CD4-positive, alpha-beta memory T cell (primary cell): ENCODE results near the gene ZCRB1. TPM values are rescaled to one million over a fixed set of nuclear protein-coding genes. Genes with fewer than 3 reads are reported as not detected.

Source experiments
- CTCF ChIA-PET: fragments of 350-600 bp; sonication (Branson Sonifier 250); formaldehyde crosslinking; loops from one replicate; lab custom pipeline; 2021; ENCODE audit warnings: inconsistent platforms; ENCODE audit not compliant: partially characterized antibody; lab: Charles Lee
- POLR2A ChIA-PET: fragments of 350-600 bp; sonication (Branson Sonifier 250); formaldehyde crosslinking; loops from one replicate; lab custom pipeline; 2021; ENCODE audit not compliant: partially characterized antibody; lab: Charles Lee
- DNase-seq, 5 donors: peaks; one replicate each; pipeline versions ENCODE4 v3.0.0 to v3.0.0-alpha.2; 2020 to 2022; ENCODE audit warnings: mixed read lengths in 1 of 5
- H3K27ac ChIP-seq: one replicate; pipeline ENCODE4 v1.7.0; 2013; ENCODE audit warnings: low read depth, low read length
- H3K27me3 ChIP-seq: 2 replicates; pipeline ENCODE4 v1.7.0; 2013; ENCODE audit warnings: mild to moderate bottlenecking, low read length, moderate library complexity; ENCODE audit not compliant: insufficient read depth
- H3K36me3 ChIP-seq: 2 replicates; pipeline ENCODE4 v1.7.0; 2013; ENCODE audit warnings: mild to moderate bottlenecking, low read length, moderate library complexity; ENCODE audit not compliant: insufficient read depth
- H3K4me1 ChIP-seq: 2 replicates; pipeline ENCODE4 v1.7.0; 2013; ENCODE audit warnings: mild to moderate bottlenecking, low read length, moderate library complexity; ENCODE audit not compliant: insufficient read depth
- H3K4me3 ChIP-seq, 2 donors: one replicate each; pipeline ENCODE4 v1.7.0; 2013; ENCODE audit warnings: low read length in 2 of 2, mild to moderate bottlenecking in 1 of 2
- H3K9me3 ChIP-seq, 2 donors: one replicate each; pipeline ENCODE4 v1.7.0; 2013; ENCODE audit warnings: low read length in 2 of 2, control low read depth in 1 of 2; ENCODE audit not compliant: control insufficient read depth in 1 of 2
- H3K27ac Mint-ChIP-seq, 7 donors: one replicate each; pipeline ENCODE4 v1.8.0; 2020 to 2021; ENCODE audit warnings: mixed read lengths in 7 of 7, mild to moderate bottlenecking in 6 of 7, inconsistent platforms in 3 of 7, moderate library complexity in 3 of 7
- H3K27me3 Mint-ChIP-seq, 2 donors: one replicate each; pipeline ENCODE4 v1.8.0; 2020 to 2021; ENCODE audit warnings: mixed read lengths in 2 of 2
- H3K36me3 Mint-ChIP-seq, 2 donors: one replicate each; pipeline ENCODE4 v1.8.0; 2020 to 2021; ENCODE audit warnings: mixed read lengths in 2 of 2, inconsistent platforms in 1 of 2, mild to moderate bottlenecking in 1 of 2
- H3K4me1 Mint-ChIP-seq, 4 donors: one replicate each; pipeline ENCODE4 v1.8.0; 2020 to 2021; ENCODE audit warnings: mixed read lengths in 4 of 4, mild to moderate bottlenecking in 1 of 4
- H3K4me3 Mint-ChIP-seq, 8 donors: one replicate each; pipeline ENCODE4 v1.8.0; 2020 to 2021; ENCODE audit warnings: mixed read lengths in 8 of 8, mild to moderate bottlenecking in 7 of 8, moderate library complexity in 6 of 8, inconsistent platforms in 3 of 8
- H3K9me3 Mint-ChIP-seq, 8 donors: one replicate each; pipeline ENCODE4 v1.8.0; 2020 to 2021; ENCODE audit warnings: mixed read lengths in 8 of 8, mild to moderate bottlenecking in 5 of 8, inconsistent platforms in 3 of 8, moderate library complexity in 1 of 8
- intact Hi-C: fragments of 100-400 bp; cut with micrococcal nuclease; formaldehyde crosslinking; loops from one replicate; pipeline ENCODE4 v1.15.1; 2023
- polyA plus RNA-seq, 2 donors: library from polyadenylated mRNA; unstranded; fragments of 300-500 nt; fragmentation: Illumina TruSeq; gene quantifications; one replicate each; pipeline ENCODE4 v1.2.3, GENCODE V29; 2021
- total RNA-seq, 2 experiments: library from RNA; stranded (reverse); gene quantifications; one replicate each; pipeline ENCODE4 v1.2.3, GENCODE V29; 2021

The ZCRB1 gene
- total and polyA plus RNA-seq, 4 experiments from 2014 or later = 21.2 to 80.5 (median 37.6) TPM

DNA sequence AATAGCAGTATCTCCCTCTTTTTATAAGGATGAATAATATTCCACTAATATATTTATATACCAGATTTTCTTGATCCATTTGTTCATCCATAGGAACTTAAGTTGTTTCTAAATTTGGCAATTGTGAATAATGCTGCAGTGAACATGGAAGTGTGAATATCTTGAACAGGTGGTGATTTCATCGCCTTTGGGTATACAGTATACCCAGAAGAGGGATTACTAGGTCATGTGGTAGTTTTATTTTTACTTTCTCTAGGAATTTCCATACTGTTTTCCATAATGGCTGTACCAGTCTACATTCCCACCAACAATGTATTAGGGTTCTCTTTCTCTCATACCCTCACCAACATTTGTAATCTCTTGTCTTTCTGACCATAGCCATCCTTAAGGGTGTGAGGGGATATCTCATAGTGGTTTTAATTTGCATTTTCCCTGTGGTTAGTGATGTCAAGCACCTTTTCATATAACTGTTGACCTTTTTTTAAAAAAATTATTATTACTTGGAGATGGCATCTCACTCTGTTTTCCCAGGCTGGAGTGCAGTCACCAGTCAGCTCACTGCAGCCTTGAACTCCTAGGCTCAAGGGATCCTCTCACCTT lies 20.6 kb upstream of the ZCRB1 start:
- intact Hi-C loops = no loop called here
- no peak overlapping the region for H3K4me3 Mint-ChIP-seq
- POLR2A ChIA-PET = no interaction called here

DNA sequence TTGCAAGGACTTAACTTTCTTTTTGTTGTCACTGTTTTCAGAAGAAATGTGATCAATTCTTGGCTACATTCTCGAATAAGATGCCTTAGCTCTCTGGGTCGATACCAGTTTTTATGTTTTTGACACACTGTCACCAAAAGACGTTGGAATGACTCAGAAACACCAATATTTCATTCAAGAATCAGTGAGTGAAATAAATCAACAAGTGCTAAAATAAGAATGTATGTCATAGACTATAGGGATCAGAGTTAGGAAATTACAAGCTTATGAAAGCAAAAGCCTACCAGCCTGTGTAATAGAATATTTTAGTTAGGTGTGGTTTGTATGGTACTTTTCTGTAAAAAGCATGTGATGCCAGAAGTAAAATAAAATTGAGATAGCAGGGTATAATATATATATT lies 17.8 kb upstream of the ZCRB1 start:
- no peaks in the 10 kb centered on the region for H3K9me3 ChIP-seq
- H3K36me3 ChIP-seq = no peaks in the 10 kb centered on the region
- DNase-seq = no peak
- intact Hi-C loops = no loop called here
- ChIA-PET POLR2A (no interaction called here), CTCF (interaction anchor here (1.2 kb wide), 1 partner anchor 29 kb away, joined by 8 read pairs; no protein-coding TSS in a partner anchor)
- H3K4me3 Mint-ChIP-seq = no peak overlapping the region
- no peak overlapping the region for H3K27ac ChIP-seq
- H3K27me3 Mint-ChIP-seq = no peaks in the 10 kb centered on the region
- H3K4me1 Mint-ChIP-seq = peaks cover 31 to 51% (median 35%) of the 10 kb centered on the region in 4 donors
- H3K9me3 Mint-ChIP-seq = no peaks in the 10 kb centered on the region
- H3K4me3 ChIP-seq = no peak overlapping the region
- H3K27me3 ChIP-seq = no peaks in the 10 kb centered on the region
- peaks cover 37% of the 10 kb centered on the region for H3K4me1 ChIP-seq
- H3K36me3 Mint-ChIP-seq = peaks cover 21 to 36% of the 10 kb centered on the region in 2 donors
- H3K27ac Mint-ChIP-seq = no peak overlapping the region

More for the DNA sequence above, 20.6 kb upstream of the ZCRB1 start:
- Histone ChIP-seq H3K4me1 (peaks cover 26% of the 10 kb centered on the region), H3K27ac (no peak overlapping the region), H3K9me3 (no peaks in the 10 kb centered on the region), H3K36me3 (no peaks in the 10 kb centered on the region), H3K27me3 (no peaks in the 10 kb centered on the region), H3K4me3 (no peak overlapping the region)
- no peak for DNase-seq
- Mint-ChIP-seq H3K4me1 (peaks cover 23 to 43% (median 30%) of the 10 kb centered on the region in 4 donors), H3K36me3 (peaks cover 21 to 28% of the 10 kb centered on the region in 2 donors), H3K27me3 (no peaks in the 10 kb centered on the region), H3K27ac (no peak overlapping the region), H3K9me3 (no peaks in the 10 kb centered on the region)
- CTCF ChIA-PET = interaction anchor here (1.3 to 2.2 kb wide), 3 partner anchors 12 to 15 kb away, joined by 3 to 7 read pairs (median 7); no protein-coding TSS in a partner anchor

DNA sequence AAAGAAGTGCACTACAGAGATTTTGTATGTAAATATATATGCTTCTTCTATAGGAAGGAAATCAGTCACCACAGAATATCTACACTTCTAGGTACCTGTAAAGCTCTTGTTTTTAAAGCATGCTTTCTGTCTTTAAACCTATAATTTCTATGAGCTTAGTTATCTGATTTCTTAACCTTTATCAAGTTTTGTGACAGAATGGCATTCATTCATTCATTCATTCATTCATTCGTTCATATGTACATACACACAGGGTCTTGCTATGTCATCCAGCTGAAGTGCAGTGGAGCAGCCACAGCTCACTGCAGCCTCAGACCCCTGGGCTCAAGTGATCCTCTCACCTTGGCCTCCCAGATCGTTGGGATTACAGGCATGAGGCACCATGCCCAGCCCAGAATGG lies 16.1 kb upstream of the ZCRB1 start:
- H3K36me3 Mint-ChIP-seq = peaks cover 28 to 37% of the 10 kb centered on the region in 2 donors
- intact Hi-C loops = no loop called here
- H3K27me3 ChIP-seq = no peaks in the 10 kb centered on the region

DNA sequence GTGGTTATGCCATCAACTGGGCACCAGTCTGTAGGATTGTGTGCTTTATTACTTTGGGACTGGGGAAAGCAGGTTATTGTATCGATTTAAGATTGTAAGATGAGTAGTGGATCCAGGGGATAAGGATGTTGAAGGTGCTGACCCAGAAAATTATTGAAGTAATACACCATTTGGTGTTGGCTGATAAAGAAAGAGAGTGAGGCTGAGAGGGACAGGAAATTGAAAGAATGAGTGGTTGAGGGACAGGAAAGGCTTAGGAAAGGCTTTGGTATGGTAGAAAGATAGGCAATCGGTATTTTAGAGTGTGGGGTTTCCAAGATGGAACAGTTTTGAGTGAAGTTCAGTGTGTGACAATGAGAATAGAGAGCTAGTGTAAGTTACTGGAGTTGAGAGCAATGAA lies 12.4 kb upstream of the ZCRB1 start:
- no peaks in the 10 kb centered on the region for H3K27me3 ChIP-seq
- peaks cover 38% of the 10 kb centered on the region for H3K4me1 ChIP-seq
- no peak overlapping the region for H3K4me3 ChIP-seq
- H3K9me3 ChIP-seq = no peaks in the 10 kb centered on the region
- ChIA-PET POLR2A (no interaction called here), CTCF (interaction anchor here (0.9 kb wide), 1 partner anchor 34 kb away, joined by 3 read pairs; no protein-coding TSS in a partner anchor)
- no peak overlapping the region for H3K27ac ChIP-seq
- DNase-seq = no peak
- H3K36me3 ChIP-seq = peaks cover 10% of the 10 kb centered on the region
- Mint-ChIP-seq H3K36me3 (peaks cover 28 to 42% of the 10 kb centered on the region in 2 donors), H3K4me1 (peaks cover 35 to 48% (median 40%) of the 10 kb centered on the region in 4 donors), H3K27ac (peak overlapping the region in 2 of 7 donors; percentile 29 to 53), H3K9me3 (no peaks in the 10 kb centered on the region), H3K27me3 (no peaks in the 10 kb centered on the region), H3K4me3 (peak overlapping the region in 3 of 8 donors; percentile 0 to 39 (median 37))
- intact Hi-C loops = no loop called here

More for the DNA sequence above, 16.1 kb upstream of the ZCRB1 start:
- POLR2A ChIA-PET = no interaction called here
- no peaks in the 10 kb centered on the region for H3K9me3 Mint-ChIP-seq
- H3K4me3 Mint-ChIP-seq = peak overlapping the region in 1 of 8 donors; percentile 4
- H3K36me3 ChIP-seq = peaks cover 2% of the 10 kb centered on the region
- H3K4me1 ChIP-seq = peaks cover 43% of the 10 kb centered on the region
- CTCF ChIA-PET = interaction anchor here (1.3 to 1.6 kb wide), 3 partner anchors 10 to 30 kb away, joined by 4 to 6 read pairs (median 5); no protein-coding TSS in a partner anchor
- no peak overlapping the region for H3K27ac ChIP-seq
- peaks cover 36 to 56% (median 40%) of the 10 kb centered on the region in 4 donors for H3K4me1 Mint-ChIP-seq
- H3K27ac Mint-ChIP-seq = no peak overlapping the region
- no peak for DNase-seq
- H3K27me3 Mint-ChIP-seq = no peaks in the 10 kb centered on the region
- no peaks in the 10 kb centered on the region for H3K9me3 ChIP-seq
- H3K4me3 ChIP-seq = no peak overlapping the region

- Mint-ChIP-seq H3K27ac (no peak overlapping the region), H3K4me3 (no peak overlapping the region), H3K36me3 (peaks cover 22 to 33% of the 10 kb centered on the region in 2 donors), H3K27me3 (no peaks in the 10 kb centered on the region), H3K9me3 (no peaks in the 10 kb centered on the region), H3K4me1 (peaks cover 37 to 51% (median 43%) of the 10 kb centered on the region in 4 donors)
- Histone ChIP-seq H3K36me3 (peaks cover 10% of the 10 kb centered on the region), H3K4me1 (peaks cover 50% of the 10 kb centered on the region), H3K9me3 (no peaks in the 10 kb centered on the region), H3K27me3 (no peaks in the 10 kb centered on the region), H3K4me3 (no peak overlapping the region), H3K27ac (no peak overlapping the region)
- no peak for DNase-seq
- ChIA-PET POLR2A (no interaction called here), CTCF (interaction anchor here (1.2 to 1.6 kb wide), 2 partner anchors 11 to 36 kb away, joined by 4 read pairs; partner anchors contain the start of genes PPHLN1 and ZCRB1)
- intact Hi-C loops = no loop called here
Measured at GRCh38 chr12:42336286-42336685, 10.4 kb upstream of the ZCRB1 start.

GRCh38 chr12:42332301-42333285 lies 6.7 kb upstream of the ZCRB1 start:
- H3K9me3 ChIP-seq = no peaks in the 10 kb centered on the region
- Mint-ChIP-seq H3K4me3 (no peak overlapping the region), H3K27ac (peak overlapping the region in 3 of 7 donors; percentile 17 to 50 (median 35)), H3K36me3 (peaks cover 9 to 17% of the 10 kb centered on the region in 2 donors), H3K27me3 (no peaks in the 10 kb centered on the region), H3K4me1 (peaks cover 43 to 68% (median 53%) of the 10 kb centered on the region in 4 donors), H3K9me3 (no peaks in the 10 kb centered on the region)
- ChIA-PET POLR2A (interaction anchor here (0.7 to 0.9 kb wide), 2 partner anchors 96 to 225 kb away, joined by 3 read pairs; no protein-coding TSS in a partner anchor), CTCF (interaction anchor here (0.7 to 2.2 kb wide), 16 partner anchors 9 to 308 kb away, joined by 3 to 8 read pairs (median 5); partner anchors contain the start of gene GXYLT1)
- no peaks in the 10 kb centered on the region for H3K27me3 ChIP-seq
- peaks cover 60% of the 10 kb centered on the region for H3K4me1 ChIP-seq
- H3K4me3 ChIP-seq = no peak overlapping the region
- intact Hi-C loops = loop anchor here (1.0 to 5.0 kb wide), 3 partner anchors 203 to 1055 kb away; no protein-coding TSS in a partner anchor
- DNase-seq = peak in 4 of 5 donors; percentile 33 to 47 (median 44)
- peak overlapping the region; percentile 16 for H3K27ac ChIP-seq
- H3K36me3 ChIP-seq = peaks cover 10% of the 10 kb centered on the region
